HepG2 (cell line): Measurements from ENCODE around the gene PKNOX2. TPM values are rescaled to one million over a fixed set of nuclear protein-coding genes. Genes with fewer than 3 reads are reported as not detected.

Experiments
- ATAC-seq: fragments of 200-7000 bp; cut with Tn5 transposase; 3 replicates; pipeline ENCODE4 v1.9.1; 2020; ENCODE audit warnings: mild to moderate bottlenecking, moderate library complexity
- BruUV-seq: library from RNA; stranded (reverse); fragments of 400-500 nt; replicated peaks from 2 replicates; lab custom pipeline; 2021; lab: Mats Ljungman, UMichigan
- CTCF ChIA-PET: fragments of 300-600 bp; formaldehyde crosslinking; extraction: SDS; loops from one replicate; lab custom pipeline; 2021; ENCODE audit warnings: low total read pairs, inconsistent platforms, low intra/inter-chr PET ratio; lab: Yijun Ruan, JAX
- POLR2A ChIA-PET: fragments of 350-600 bp; sonication (Branson Sonifier 250); formaldehyde crosslinking; loops from one replicate; lab custom pipeline; 2020; ENCODE audit warnings: antibody characterized with exemption, inconsistent platforms; lab: Yijun Ruan, JAX
- DNase-seq: peaks from one replicate; pipeline ENCODE4 v3.0.0-alpha.2; 2015; ENCODE audit warnings: low spot score
- FAIRE-seq: peaks from 3 replicates; lab custom pipeline; 2011; peaks lifted over from hg19 to GRCh38; lab: Jason Lieb, UNC
- H2AFZ ChIP-seq: one replicate; pipeline ENCODE4 v1.6.1; 2011; ENCODE audit warnings: low read length, inconsistent platforms
- H3K27ac ChIP-seq: fragments of 300-600 bp; 3 replicates; pipeline ENCODE4 v1.8.0; 2011; ENCODE audit warnings: mixed run types, mild to moderate bottlenecking, mixed read lengths, low read length, inconsistent platforms; ENCODE audit not compliant: insufficient read depth; ENCODE audit errors: extremely low read length
- H3K27me3 ChIP-seq, 2 experiments: fragments of 200-600 bp in 1 of 2; 2 replicates in 1 of 2; 3 replicates in 1 of 2; pipeline versions ENCODE4 v1.6.0 to v1.8.0; 2011; ENCODE audit warnings: low read length in 2 of 2, mild to moderate bottlenecking in 2 of 2, moderate library complexity in 2 of 2, inconsistent platforms in 1 of 2; ENCODE audit not compliant: insufficient read depth in 2 of 2, control insufficient read depth in 1 of 2
- H3K36me3 ChIP-seq, 2 experiments: fragments of 200-600 bp in 1 of 2; replicated peaks in 1 of 2; 2 replicates in 1 of 2; 3 replicates in 1 of 2; pipeline versions ENCODE4 v1.5.1 to v1.8.0; 2011; ENCODE audit warnings: low read length in 2 of 2, inconsistent platforms in 1 of 2; ENCODE audit not compliant: insufficient read depth in 2 of 2, control insufficient read depth in 1 of 2
- H3K4me1 ChIP-seq: 2 replicates; pipeline ENCODE4 v1.5.1; 2012; ENCODE audit warnings: low read length, inconsistent platforms; ENCODE audit not compliant: insufficient read depth
- H3K4me2 ChIP-seq: 2 replicates; pipeline ENCODE4 v1.6.0; 2011; ENCODE audit warnings: low read depth, low read length, inconsistent platforms
- H3K4me3 ChIP-seq, 3 experiments: fragments of 200-600 bp in 1 of 3; sonication (generic), shearing (Covaris generic) in 1 of 3; replicated peaks in 1 of 3; 2 replicates each; pipeline ENCODE4 v1.5.1; 2011 to 2016; ENCODE audit warnings: low read length in 3 of 3, inconsistent platforms in 2 of 3, low read depth in 2 of 3, mild to moderate bottlenecking in 2 of 3, control low read depth in 1 of 3, mixed read lengths in 1 of 3; ENCODE audit not compliant: insufficient read depth in 1 of 3
- H3K79me2 ChIP-seq: one replicate; pipeline ENCODE4 v1.6.1; 2011; ENCODE audit warnings: low read length, inconsistent platforms; ENCODE audit not compliant: insufficient read depth
- H3K9ac ChIP-seq: 2 replicates; pipeline ENCODE4 v1.6.0; 2011; ENCODE audit warnings: mild to moderate bottlenecking, low read depth, low read length, inconsistent platforms; ENCODE audit not compliant: insufficient read depth
- H3K9me3 ChIP-seq: 2 replicates; pipeline ENCODE4 v1.5.1; 2012; ENCODE audit warnings: mild to moderate bottlenecking, low read length
- H4K20me1 ChIP-seq: 2 replicates; pipeline ENCODE4 v1.6.0; 2011; ENCODE audit warnings: inconsistent platforms, mild to moderate bottlenecking, low read length, moderate library complexity; ENCODE audit not compliant: insufficient read depth
- BRCA1 ChIP-seq: sonication (generic); formaldehyde crosslinking; IDR thresholded peaks from 2 replicates; pipeline ENCODE4 v1.4.0; 2020; ENCODE audit warnings: missing genetic modification reagents
- CEBPB ChIP-seq: IDR thresholded peaks from 2 replicates; pipeline ENCODE4 v1.6.1; 2011; ENCODE audit warnings: low read depth, low read length, improper control_type of control experiment, borderline replicate concordance
- HMG20A ChIP-seq: IDR thresholded peaks from 2 replicates; pipeline ENCODE4 v1.6.1; 2016; ENCODE audit warnings: borderline replicate concordance
- KAT8 ChIP-seq: IDR thresholded peaks from 2 replicates; pipeline ENCODE4 v1.6.1; 2016; ENCODE audit warnings: missing genetic modification reagents, missing compliant biosample characterization
- NFYB ChIP-seq: sonication (generic); formaldehyde crosslinking; IDR thresholded peaks from 2 replicates; pipeline ENCODE4 v1.4.0; 2020; ENCODE audit warnings: missing genetic modification reagents
- POLR2G ChIP-seq: fragments of 200-400 bp; formaldehyde crosslinking; IDR thresholded peaks from 2 replicates; pipeline ENCODE4 v1.6.1; 2018; ENCODE audit warnings: mild to moderate bottlenecking, low read depth, low read length, moderate library complexity
- RXRB ChIP-seq: IDR thresholded peaks from 2 replicates; pipeline ENCODE4 v1.6.1; 2016; ENCODE audit warnings: borderline replicate concordance, missing genetic modification reagents, missing compliant biosample characterization
- ZBTB3 ChIP-seq: sonication (generic); formaldehyde crosslinking; IDR thresholded peaks from 2 replicates; pipeline ENCODE4 v1.4.0; 2020; ENCODE audit warnings: low read depth, mild to moderate bottlenecking, moderate library complexity, missing genetic modification reagents, borderline replicate concordance
- ZNF382 ChIP-seq: sonication (generic); formaldehyde crosslinking; IDR thresholded peaks from 2 replicates; pipeline ENCODE4 v1.5.0; 2020; ENCODE audit warnings: missing genetic modification reagents, mild to moderate bottlenecking, borderline replicate concordance
- ZNF530 ChIP-seq: sonication (generic); formaldehyde crosslinking; IDR thresholded peaks from 2 replicates; pipeline ENCODE4 v1.5.0; 2020; ENCODE audit warnings: low read depth, mild to moderate bottlenecking, missing genetic modification reagents
- WGBS: methylation state at CpG from one replicate; pipeline ENCODE4 v1.1.6; 2017; ENCODE audit warnings: low lambda C conversion rate; 5-methylcytosine and 5-hydroxymethylcytosine counted together
- in situ Hi-C: cut with HindIII; loops from 2 replicates; pipeline ENCODE4 v1.10.0; 2017; ENCODE audit warnings: low pct_unique_long_range_greater_than_20kb; ENCODE audit not compliant: extremely low pct_ligation_motif_present
- intact Hi-C: fragments of 100-400 bp; cut with micrococcal nuclease; formaldehyde crosslinking; loops from one replicate; pipeline ENCODE4 v1.10.0; 2022; ENCODE audit not compliant: unreplicated experiment
- polyA plus RNA-seq, 8 experiments: library from polyadenylated mRNA; depleted of rRNA in 3 of 8; stranded (reverse) in 7 of 8; unstranded in 1 of 8; fragments of >200 nt; fragmentation: Illumina TruSeq in 4 of 8; extraction: Trizol in 4 of 8; gene quantifications; 2 replicates each; pipeline versions ENCODE4 v1.2.1 to v1.2.3, GENCODE V29; 2011 to 2016; ENCODE audit warnings: low read depth in 4 of 8, missing spikeins in 1 of 8, mixed read lengths in 1 of 8; ENCODE audit not compliant: insufficient read depth in 1 of 8
- total RNA-seq, 5 experiments: library from RNA; depleted of rRNA; stranded (reverse); fragments of >200 nt; fragmentation: Illumina TruSeq; extraction: Trizol; gene quantifications; 2 replicates each; pipeline ENCODE4 v1.2.3, GENCODE V29; 2016; ENCODE audit warnings: low read depth in 1 of 5
- TF ChIP-seq, protein P1 (sequence below): sonication (generic); formaldehyde crosslinking; conservative IDR thresholded peaks from 2 replicates; pipeline ENCODE4 v1.8.0; 2022; ENCODE audit warnings: mild to moderate bottlenecking, moderate library complexity, missing genetic modification reagents
- TF ChIP-seq, protein P2 (sequence below): sonication (generic); formaldehyde crosslinking; IDR thresholded peaks from 2 replicates; pipeline ENCODE4 v1.4.0; 2020; ENCODE audit warnings: missing genetic modification reagents
- TF ChIP-seq, protein P3 (sequence below): sonication (generic); formaldehyde crosslinking; IDR thresholded peaks from 2 replicates; pipeline ENCODE4 v1.8.0; 2022; ENCODE audit warnings: mild to moderate bottlenecking, missing genetic modification reagents, moderate library complexity

Gene PKNOX2
- total and polyA plus RNA-seq, 2 of the 13 experiments (the other 11 are each of a cell fraction or from before 2014, with no cell fraction given) = not detected

DNA sequence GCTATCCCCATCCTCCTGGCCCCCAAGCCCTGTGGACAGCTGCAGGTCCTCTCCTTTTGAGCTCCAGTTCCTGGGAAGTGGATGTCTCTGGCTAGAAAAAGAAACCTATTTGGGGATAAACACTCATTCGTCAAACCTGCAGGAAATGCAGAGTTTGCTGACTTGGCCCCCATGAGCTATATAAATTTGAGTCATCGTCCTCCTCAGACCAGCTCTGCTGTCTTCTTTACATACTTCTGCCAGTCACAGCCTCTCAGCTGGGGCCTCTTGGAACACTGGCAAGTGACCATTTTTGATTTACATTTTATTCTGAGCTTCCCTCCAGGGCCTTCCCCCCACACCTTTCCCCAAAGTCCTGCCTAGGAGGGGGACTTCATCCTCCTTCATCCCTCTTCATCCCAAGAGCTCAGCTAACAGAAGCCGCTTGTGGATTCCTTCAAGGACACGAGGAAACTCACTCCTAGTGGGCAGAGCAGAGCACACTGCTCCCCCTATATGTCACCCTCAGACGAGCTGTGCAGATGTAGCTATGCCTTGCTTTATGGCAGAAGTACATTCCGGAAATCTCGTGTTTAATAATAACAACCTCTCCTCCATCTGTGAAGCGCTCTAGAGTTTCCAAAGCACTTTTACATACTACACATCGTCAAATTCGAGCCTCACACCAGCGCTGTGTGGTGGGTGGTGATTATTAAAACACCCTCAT lies 199.7 kb downstream of the PKNOX2 start:
- TF ChIP-seq KAT8 (CRISPR knock-in tag) = no peak
- TF ChIP-seq ZNF382 (CRISPR knock-in tag) = no peak
- TF ChIP-seq ZNF530 (CRISPR knock-in tag) = no peak
- TF ChIP-seq NFYB (CRISPR knock-in tag) = no peak
- no peak for TF ChIP-seq CEBPB
- no peak for TF ChIP-seq RXRB
- TF ChIP-seq, protein P1, sequence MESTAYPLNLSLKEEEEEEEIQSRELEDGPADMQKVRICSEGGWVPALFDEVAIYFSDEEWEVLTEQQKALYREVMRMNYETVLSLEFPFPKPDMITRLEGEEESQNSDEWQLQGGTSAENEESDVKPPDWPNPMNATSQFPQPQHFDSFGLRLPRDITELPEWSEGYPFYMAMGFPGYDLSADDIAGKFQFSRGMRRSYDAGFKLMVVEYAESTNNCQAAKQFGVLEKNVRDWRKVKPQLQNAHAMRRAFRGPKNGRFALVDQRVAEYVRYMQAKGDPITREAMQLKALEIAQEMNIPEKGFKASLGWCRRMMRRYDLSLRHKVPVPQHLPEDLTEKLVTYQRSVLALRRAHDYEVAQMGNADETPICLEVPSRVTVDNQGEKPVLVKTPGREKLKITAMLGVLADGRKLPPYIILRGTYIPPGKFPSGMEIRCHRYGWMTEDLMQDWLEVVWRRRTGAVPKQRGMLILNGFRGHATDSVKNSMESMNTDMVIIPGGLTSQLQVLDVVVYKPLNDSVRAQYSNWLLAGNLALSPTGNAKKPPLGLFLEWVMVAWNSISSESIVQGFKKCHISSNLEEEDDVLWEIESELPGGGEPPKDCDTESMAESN = no peak
- TF ChIP-seq BRCA1 (CRISPR knock-in tag) = no peak
- no peak for TF ChIP-seq HMG20A (CRISPR knock-in tag)
- TF ChIP-seq POLR2G = no peak
- TF ChIP-seq ZBTB3 = no peak
- TF ChIP-seq, protein P2, sequence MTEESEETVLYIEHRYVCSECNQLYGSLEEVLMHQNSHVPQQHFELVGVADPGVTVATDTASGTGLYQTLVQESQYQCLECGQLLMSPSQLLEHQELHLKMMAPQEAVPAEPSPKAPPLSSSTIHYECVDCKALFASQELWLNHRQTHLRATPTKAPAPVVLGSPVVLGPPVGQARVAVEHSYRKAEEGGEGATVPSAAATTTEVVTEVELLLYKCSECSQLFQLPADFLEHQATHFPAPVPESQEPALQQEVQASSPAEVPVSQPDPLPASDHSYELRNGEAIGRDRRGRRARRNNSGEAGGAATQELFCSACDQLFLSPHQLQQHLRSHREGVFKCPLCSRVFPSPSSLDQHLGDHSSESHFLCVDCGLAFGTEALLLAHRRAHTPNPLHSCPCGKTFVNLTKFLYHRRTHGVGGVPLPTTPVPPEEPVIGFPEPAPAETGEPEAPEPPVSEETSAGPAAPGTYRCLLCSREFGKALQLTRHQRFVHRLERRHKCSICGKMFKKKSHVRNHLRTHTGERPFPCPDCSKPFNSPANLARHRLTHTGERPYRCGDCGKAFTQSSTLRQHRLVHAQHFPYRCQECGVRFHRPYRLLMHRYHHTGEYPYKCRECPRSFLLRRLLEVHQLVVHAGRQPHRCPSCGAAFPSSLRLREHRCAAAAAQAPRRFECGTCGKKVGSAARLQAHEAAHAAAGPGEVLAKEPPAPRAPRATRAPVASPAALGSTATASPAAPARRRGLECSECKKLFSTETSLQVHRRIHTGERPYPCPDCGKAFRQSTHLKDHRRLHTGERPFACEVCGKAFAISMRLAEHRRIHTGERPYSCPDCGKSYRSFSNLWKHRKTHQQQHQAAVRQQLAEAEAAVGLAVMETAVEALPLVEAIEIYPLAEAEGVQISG (CRISPR knock-in tag) = no peak
- TF ChIP-seq, protein P3, sequence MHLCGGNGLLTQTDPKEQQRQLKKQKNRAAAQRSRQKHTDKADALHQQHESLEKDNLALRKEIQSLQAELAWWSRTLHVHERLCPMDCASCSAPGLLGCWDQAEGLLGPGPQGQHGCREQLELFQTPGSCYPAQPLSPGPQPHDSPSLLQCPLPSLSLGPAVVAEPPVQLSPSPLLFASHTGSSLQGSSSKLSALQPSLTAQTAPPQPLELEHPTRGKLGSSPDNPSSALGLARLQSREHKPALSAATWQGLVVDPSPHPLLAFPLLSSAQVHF (CRISPR knock-in tag) = no peak
- Histone ChIP-seq H3K27me3 (peaks cover 0 to 12% of the 10 kb centered on the region in 2 experiments; a peak in 1 of 5 replicates), H2AFZ (no peak overlapping the region), H4K20me1 (no peaks in the 10 kb centered on the region), H3K36me3 (no peaks in the 10 kb centered on the region), H3K4me2 (no peak overlapping the region), H3K9ac (no peak overlapping the region), H3K4me3 (no peak overlapping the region), H3K79me2 (no peaks in the 10 kb centered on the region), H3K9me3 (no peaks in the 10 kb centered on the region), H3K4me1 (no peaks in the 10 kb centered on the region), H3K27ac (no peak overlapping the region)
- 15% methylated on average over 11 of the region's 11 CpGs for WGBS
- DNase-seq (no peak), ATAC-seq (no peak), FAIRE-seq (no peak)
- ChIA-PET POLR2A (no interaction called here), CTCF (no interaction called here)
- intact Hi-C loops (no loop called here), in situ Hi-C loops (no loop called here)
- no TSS peak for BruUV-seq
